GM18951 (cell line): ENCODE results near the gene GUCY1A2.

Experiments used
- POLR2A ChIP-seq: IDR thresholded peaks from 4 replicates; pipeline ENCODE4 v1.6.1; 2011; ENCODE audit warnings: mild to moderate bottlenecking; ENCODE audit not compliant: insufficient read length, insufficient read depth; ENCODE audit errors: extremely low read depth
- in situ Hi-C: fragments of 300-500 bp; cut with MboI; formaldehyde crosslinking; loops from one replicate; pipeline ENCODE4 v1.12.0; 2022; ENCODE audit warnings: low sequenced_read_pairs, mixed read lengths, inconsistent platforms; ENCODE audit not compliant: unreplicated experiment

Gene GUCY1A2

DNA sequence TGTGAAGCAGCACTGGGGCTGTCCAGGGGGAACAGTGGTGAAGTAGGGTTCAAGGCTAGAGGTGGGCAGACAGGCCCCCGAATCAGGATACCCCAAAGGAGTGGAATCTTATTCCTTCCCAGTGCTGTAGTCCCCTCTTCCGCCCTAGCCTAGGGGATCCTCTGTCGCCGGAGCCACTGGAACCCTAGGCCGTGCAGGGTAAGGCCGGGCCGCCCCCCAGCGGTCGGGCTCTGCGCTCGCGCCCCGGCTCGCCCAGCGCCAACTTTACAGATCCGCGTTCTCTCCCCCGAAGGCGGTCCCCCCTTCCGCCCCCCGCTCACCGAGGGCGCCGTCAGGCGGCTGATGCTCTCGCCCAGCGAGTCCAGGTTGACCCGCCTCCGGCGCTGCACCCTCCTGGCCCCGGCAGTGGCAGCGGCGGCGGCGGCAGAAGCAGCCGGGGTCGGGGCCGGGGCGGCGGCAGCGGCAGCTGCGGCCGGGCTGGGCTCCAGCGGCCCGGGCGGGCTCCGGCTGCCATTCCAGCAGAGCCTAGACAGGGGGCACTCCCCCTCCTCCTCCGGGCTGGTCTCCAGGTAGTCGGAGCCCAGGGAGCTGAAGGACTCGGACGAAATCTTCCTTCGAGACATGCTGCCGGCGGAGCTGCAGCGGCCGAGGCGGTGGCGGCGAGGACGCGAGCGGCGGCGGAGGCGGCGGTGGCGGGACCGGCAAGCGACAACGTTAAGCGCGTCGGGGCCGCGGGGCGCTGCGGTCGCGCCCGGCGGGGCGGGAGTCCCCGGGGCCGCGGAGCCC is 650 bp downstream of the GUCY1A2 start:
- no peak for TF ChIP-seq POLR2A
- in situ Hi-C loops, result no loop called here

DNA sequence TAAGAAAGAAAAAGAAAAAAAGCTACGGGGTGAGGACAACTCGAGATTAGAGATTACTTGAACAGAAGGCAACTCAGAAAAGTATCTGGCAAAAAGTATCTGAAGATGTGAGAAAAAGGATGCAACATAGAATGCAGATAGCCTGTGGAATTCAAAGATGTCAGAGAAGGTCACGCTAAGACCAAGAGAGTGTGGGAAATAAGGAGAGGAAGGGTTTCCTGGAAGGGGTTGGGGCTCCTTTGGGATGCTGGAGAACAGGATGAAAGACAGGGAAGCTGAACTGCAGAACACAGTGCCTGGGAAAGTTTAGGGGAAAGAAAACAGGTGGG is 1.2 kb downstream of the GUCY1A2 start:
- in situ Hi-C loops, result no loop called here
- TF ChIP-seq POLR2A, result no peak

DNA sequence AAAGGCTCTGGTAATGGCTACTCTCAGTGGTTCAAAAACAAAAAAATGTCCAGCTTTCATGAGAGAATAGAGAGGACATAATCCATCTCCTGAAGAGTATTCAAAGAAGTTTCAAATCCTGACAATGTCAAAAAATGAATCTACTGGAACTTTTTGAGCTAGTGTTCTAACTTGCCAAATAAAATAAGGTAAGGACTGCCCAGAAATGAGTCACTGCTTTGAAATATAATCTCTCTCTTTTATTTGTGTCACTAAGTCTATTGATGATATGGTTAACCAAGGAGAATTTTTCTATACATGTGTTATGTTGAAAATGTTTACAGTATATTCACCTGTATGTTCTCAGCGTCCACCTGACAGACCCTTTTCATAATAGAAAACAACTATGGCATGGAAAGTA is 3.4 kb downstream of the GUCY1A2 start:
- no peak for TF ChIP-seq POLR2A
- in situ Hi-C loops, result no loop called here

DNA sequence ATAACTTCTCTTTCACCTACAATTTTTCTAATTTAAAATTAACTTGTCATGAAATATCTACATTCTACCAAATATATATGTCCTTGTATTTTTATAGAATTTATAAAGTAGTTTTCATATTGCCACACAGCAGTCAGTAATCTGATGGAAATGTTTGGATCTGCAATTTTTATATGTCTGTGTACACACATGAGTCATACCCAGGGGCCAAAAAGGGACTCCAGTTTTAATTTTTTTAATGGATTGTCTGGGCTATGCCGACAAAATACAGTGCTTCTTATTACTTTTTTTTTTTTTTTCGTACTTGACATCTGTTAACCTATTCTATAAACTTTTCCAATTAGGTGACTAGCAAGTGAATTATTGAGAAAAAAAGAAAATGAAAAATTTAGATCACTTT is 6.3 kb downstream of the GUCY1A2 start:
- in situ Hi-C loops, result no loop called here

DNA sequence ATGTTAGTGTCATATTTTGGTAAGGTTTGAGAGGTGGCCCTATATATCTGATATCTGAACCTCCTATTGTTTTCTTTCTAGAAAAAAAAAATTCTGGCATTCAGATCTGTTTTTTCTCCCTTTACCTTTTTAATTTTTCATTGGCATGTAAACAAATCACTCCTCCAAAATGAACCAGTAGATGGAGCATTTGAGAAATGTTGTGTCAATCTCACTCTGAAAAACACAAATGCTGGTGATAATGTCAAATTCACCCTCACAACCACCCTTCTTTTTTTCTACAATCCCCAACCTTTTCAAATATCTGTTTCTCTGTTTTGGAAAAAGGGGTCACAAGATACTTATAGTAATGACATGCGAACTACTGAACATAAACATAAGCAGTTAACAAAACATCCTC is 9.1 kb downstream of the GUCY1A2 start:
- in situ Hi-C loops, result no loop called here
- no peak for TF ChIP-seq POLR2A

More for the DNA sequence above, 6.3 kb downstream of the GUCY1A2 start:
- TF ChIP-seq POLR2A, result no peak

DNA sequence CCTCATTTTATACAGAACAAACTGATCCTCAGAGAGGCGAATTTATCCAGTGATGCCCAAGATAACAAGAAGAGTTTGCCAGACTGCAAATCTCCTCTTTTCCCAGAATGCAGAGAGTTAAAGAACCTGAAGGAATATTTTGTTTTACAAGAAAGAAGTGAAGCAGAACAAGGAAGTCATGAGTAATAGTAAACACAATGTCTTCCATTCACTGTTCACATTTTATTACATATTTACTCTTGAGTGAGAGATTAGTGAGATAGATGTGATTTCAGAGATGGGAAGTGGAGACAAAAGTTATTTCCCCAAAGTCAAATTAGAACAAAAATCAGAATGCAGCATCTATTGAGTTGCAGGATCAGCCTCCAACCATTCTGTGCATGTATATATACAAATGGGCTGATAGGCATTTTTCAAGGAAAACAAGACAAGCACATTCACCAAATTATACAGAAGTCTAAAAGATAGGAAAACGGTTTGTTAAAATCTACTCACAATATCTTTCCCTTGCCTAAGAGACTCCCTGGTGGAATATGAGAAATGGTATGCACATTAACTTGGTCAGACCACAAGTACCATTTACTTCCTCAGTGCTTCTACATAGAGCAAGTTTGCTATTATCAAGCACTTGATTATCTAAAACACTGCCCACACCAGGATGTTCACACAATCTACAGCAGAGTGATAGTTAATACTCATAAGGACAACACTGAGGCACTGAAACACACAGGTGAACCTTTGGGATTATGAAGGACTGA is 12.0 kb downstream of the GUCY1A2 start:
- TF ChIP-seq POLR2A, result no peak
- in situ Hi-C loops, result no loop called here

DNA sequence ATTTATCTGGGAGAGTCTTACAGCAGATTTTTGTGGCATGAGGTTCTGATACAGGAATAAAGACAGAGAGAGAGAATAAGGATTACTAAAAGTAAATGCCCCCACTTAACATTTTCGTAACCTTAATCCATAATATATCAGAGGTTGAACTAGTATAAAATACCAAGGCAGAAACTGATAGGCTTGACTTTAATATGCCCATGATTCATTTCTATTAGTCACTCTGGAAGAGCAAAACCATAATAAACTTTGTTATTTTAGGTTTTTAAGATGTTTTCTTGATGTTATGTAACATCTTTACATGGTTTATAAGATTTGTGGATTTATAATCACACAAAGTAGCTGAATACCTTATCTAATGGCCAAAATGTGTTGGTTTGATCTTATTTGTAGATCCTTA is 19.1 kb downstream of the GUCY1A2 start:
- in situ Hi-C loops, result no loop called here
- no peak for TF ChIP-seq POLR2A

DNA sequence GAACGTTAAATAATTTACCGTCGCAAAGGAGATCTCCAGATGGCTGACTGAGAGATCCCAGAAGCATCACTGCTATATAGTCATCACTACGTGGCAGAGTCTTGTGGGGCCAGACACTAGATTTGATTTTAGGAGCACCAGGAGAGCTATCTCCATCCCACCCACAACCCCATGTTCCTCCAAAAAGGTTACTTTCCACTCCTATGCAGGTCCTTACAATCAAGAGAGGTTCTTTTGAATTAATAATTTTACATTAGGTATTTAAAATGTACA is 19.4 kb downstream of the GUCY1A2 start:
- in situ Hi-C loops, result no loop called here
- TF ChIP-seq POLR2A, result no peak

DNA sequence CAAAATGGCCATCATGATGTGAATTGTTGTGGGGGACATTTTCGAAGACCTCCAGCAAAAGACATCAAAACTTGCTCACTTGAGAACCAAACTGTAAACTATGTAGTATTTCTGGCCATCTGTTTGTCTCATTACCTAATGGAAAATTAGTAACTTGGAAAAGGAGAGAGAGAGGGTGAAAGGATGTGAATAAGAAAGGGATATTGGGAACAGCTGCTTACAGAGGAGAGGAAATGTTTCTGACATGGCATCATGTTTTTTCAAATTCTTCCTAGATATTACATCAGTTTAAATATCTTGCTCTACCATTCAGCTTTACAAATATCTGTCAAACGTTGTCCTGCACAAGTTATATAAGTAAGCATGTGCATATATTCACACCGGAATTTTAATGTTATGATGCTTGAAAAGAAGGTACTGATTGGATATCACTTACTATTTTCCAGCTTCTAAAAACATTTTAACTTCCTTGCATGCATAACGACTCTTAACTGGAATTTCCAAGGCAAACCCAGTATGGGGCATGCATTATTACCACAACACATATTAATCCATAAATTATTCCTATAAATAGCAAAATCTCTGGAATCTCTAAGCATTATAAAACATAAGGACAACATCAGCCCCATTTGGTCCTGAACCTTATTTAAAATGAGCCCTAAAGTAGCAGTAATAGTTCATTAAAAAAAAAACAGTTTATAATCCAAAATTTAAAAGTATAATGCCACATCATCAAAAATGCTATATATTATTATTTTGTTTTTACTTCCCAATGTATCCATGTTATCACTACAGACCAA is 20.0 kb downstream of the GUCY1A2 start:
- TF ChIP-seq POLR2A, result no peak
- in situ Hi-C loops, result no loop called here

DNA sequence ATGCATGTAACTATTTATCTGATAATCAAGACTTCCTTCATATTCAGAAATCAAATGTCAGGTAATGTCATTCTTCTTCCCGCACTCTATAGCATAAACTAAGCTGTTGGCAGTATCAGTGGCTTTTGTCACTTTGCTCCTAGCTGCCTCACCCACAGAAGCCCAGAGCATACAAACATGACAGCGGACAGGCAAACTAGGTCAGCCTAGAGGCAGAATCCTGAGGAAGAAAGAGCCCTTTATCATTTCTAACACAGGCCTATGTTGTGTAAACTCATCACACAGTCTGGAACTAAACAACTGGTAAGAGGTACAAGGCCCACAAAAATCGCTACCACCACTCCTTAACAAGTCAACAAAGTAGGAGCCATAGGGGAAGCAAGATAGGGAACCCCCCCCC is 21.0 kb downstream of the GUCY1A2 start:
- TF ChIP-seq POLR2A, result no peak
- in situ Hi-C loops, result no loop called here

DNA sequence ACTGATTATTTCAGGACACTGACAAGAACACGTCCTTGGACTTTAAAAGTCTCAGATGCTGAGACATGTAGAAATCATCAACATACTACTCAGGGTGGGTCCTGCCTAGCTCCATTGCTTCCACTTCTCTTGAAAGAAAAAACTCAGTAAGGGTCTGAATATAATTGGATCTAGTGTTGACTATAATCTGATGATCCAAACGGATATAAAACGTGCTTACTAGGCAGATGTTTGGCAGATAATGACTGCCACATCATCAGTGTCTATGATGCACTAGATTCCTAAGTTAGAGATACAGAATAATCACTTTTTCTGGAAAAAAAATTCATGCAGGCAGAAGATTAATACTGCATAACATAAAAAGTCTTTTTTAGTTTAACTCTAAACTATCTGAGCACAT is 21.6 kb downstream of the GUCY1A2 start:
- TF ChIP-seq POLR2A, result no peak
- in situ Hi-C loops, result no loop called here

DNA sequence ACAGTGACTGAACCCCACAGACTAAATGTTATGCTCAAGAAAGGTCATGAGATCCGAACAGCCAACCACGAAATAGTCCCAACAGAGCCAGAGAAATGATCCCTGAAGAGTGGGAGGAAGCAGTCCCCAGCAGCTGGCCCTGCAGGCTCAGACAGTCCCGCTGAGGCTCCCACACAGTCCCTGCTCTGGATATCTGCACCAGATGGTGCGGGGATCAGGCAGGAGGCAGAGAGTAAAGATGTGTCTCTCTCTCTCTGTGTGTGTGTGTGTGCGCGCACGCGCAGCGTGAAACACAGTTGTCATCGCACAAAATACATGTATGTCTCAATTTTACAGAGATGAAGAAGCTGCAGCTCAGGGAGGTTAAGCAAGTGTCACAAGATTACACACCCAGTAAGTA is 27.9 kb downstream of the GUCY1A2 start:
- no peak for TF ChIP-seq POLR2A
- in situ Hi-C loops, result no loop called here

DNA sequence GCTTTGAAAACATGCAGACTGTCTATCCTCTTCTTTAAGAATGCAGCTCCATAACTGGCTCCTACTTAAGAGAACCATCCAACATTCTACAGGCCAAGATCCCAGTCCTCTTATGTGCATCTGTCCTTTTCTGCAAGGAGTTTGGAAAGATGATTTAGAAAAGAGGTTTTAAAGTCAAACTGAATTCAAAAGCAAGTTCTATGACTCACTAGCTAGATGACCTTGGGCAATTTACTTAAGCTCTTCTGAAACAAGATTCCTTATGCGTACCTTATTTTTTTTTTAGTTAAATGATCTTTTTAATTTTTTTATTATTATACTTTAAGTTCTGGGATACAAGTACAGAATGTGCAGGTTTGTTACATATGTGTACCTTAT is 29.2 kb downstream of the GUCY1A2 start:
- no peak for TF ChIP-seq POLR2A
- in situ Hi-C loops, result no loop called here
